Gastrocnemius medialis (tissue), 4 donors: ENCODE data around the gene GALNT9. TPM values are rescaled to one million over a fixed set of nuclear protein-coding genes. Genes with fewer than 3 reads are reported as not detected.

ENCODE experiments used
- ATAC-seq, 2 donors: fragments of 150-250 bp; one replicate each; pipeline ENCODE4 v1.9.1; 2016
- DNase-seq, 2 donors: peaks; one replicate each; pipeline ENCODE4 v3.0.0-alpha.2; 2019
- H3K27ac ChIP-seq, 4 donors: fragments of 200-600 bp; sonication (generic); 1 replicate in 1 of 4; 2 replicates in 3 of 4; pipeline ENCODE4 v1.5.1; 2016 to 2018; ENCODE audit warnings: mild to moderate bottlenecking in 2 of 4, moderate library complexity in 1 of 4
- H3K27me3 ChIP-seq, 3 donors: fragments of 200-600 bp; sonication (generic) in 2 of 3; 1 replicate in 1 of 3; 2 replicates in 2 of 3; pipeline versions ENCODE4 v1.5.1 to v1.6.0; 2016 to 2019; ENCODE audit warnings: mild to moderate bottlenecking in 1 of 3, moderate library complexity in 1 of 3
- H3K36me3 ChIP-seq, 2 donors: fragments of 200-600 bp; sonication (generic) in 1 of 2; one replicate each; pipeline ENCODE4 v1.5.1; 2017 to 2018
- H3K4me1 ChIP-seq, 2 donors: fragments of 200-600 bp; sonication (generic) in 1 of 2; one replicate each; pipeline ENCODE4 v1.5.1; 2016 to 2017; ENCODE audit warnings: mild to moderate bottlenecking in 2 of 2
- H3K4me3 ChIP-seq, 4 donors: fragments of 200-600 bp; sonication (generic) in 3 of 4; 1 replicate in 1 of 4; 2 replicates in 3 of 4; pipeline ENCODE4 v1.5.1; 2016 to 2019; ENCODE audit warnings: mild to moderate bottlenecking in 2 of 4
- H3K9me3 ChIP-seq, 3 donors: fragments of 200-600 bp; sonication (generic) in 2 of 3; 1 replicate in 1 of 3; 2 replicates in 2 of 3; pipeline ENCODE4 v1.5.1; 2016 to 2019
- POLR2A ChIP-seq, 2 donors: fragments of 450-650 bp; IDR thresholded peaks; one replicate each; pipeline ENCODE4 v1.6.1; 2017; ENCODE audit warnings: antibody characterized with exemption in 2 of 2, mild to moderate bottlenecking in 2 of 2, moderate library complexity in 2 of 2
- in situ Hi-C, 4 donors: fragments of 200-750 bp; cut with MboI; loops; one replicate each; pipeline versions ENCODE4 v1.15.0 to v1.8.0; 2017; ENCODE audit warnings: low sequenced_read_pairs in 4 of 4
- intact Hi-C: fragments of 100-400 bp; cut with DNase I; formaldehyde crosslinking; loops from one replicate; pipeline ENCODE4 v1.15.1; 2023; ENCODE audit warnings: low total_unique reads
- total RNA-seq, 4 donors: library from RNA; depleted of rRNA; stranded (reverse); fragments of >200 nt; gene quantifications; one replicate each; pipeline versions ENCODE4 v1.1.0 to v1.2.3, GENCODE V29; 2016
- TF ChIP-seq, protein P1 (sequence below), 5 experiments: fragments of 450-650 bp in 3 of 5; fragments of 200-600 bp in 2 of 5; sonication (generic) in 2 of 5; IDR thresholded peaks in 4 of 5; conservative IDR thresholded peaks in 1 of 5; 1 replicate in 4 of 5; 2 replicates in 1 of 5; pipeline ENCODE4 v1.5.1; 2016 to 2019; ENCODE audit warnings: antibody characterized with exemption in 5 of 5, mild to moderate bottlenecking in 3 of 5, moderate library complexity in 3 of 5

The GALNT9 gene
- total RNA-seq, 4 donors from 2014 or later: not detected

- in situ Hi-C loops (no loop called here), intact Hi-C loops (no loop called here)
- no peaks in the 10 kb centered on the region for H3K4me1 ChIP-seq
Measured at GRCh38 chr12:132366341-132366861, 37.0 kb upstream of the GALNT9 start.

GRCh38 chr12:132365226-132365625 lies 35.8 kb upstream of the GALNT9 start:
- Histone ChIP-seq H3K27ac (no peak overlapping the region), H3K36me3 (no peaks in the 10 kb centered on the region), H3K4me1 (no peaks in the 10 kb centered on the region), H3K9me3 (no peaks in the 10 kb centered on the region), H3K27me3 (peaks cover 17 to 24% (median 20%) of the 10 kb centered on the region in 3 donors), H3K4me3 (no peak overlapping the region)
- DNase-seq (no peak), ATAC-seq (no peak)
- intact Hi-C loops (no loop called here), in situ Hi-C loops (no loop called here)
- no peak for TF ChIP-seq POLR2A (IDR thresholded peaks at IDR 0.05)
- TF ChIP-seq, protein P1, sequence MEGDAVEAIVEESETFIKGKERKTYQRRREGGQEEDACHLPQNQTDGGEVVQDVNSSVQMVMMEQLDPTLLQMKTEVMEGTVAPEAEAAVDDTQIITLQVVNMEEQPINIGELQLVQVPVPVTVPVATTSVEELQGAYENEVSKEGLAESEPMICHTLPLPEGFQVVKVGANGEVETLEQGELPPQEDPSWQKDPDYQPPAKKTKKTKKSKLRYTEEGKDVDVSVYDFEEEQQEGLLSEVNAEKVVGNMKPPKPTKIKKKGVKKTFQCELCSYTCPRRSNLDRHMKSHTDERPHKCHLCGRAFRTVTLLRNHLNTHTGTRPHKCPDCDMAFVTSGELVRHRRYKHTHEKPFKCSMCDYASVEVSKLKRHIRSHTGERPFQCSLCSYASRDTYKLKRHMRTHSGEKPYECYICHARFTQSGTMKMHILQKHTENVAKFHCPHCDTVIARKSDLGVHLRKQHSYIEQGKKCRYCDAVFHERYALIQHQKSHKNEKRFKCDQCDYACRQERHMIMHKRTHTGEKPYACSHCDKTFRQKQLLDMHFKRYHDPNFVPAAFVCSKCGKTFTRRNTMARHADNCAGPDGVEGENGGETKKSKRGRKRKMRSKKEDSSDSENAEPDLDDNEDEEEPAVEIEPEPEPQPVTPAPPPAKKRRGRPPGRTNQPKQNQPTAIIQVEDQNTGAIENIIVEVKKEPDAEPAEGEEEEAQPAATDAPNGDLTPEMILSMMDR (IDR thresholded peaks at IDR 0.05 in 4 of 5, conservative IDR thresholded peaks at IDR 0.05 in 1 of 5): no peak

More at GRCh38 chr12:132366341-132366861, 37.0 kb upstream of the GALNT9 start:
- ATAC-seq (no peak), DNase-seq (no peak)
- TF ChIP-seq POLR2A (IDR thresholded peaks at IDR 0.05): no peak
- TF ChIP-seq, protein P1 (IDR thresholded peaks at IDR 0.05 in 4 of 5, conservative IDR thresholded peaks at IDR 0.05 in 1 of 5): no peak
- no peaks in the 10 kb centered on the region for H3K36me3 ChIP-seq
- H3K4me3 ChIP-seq: no peak overlapping the region
- H3K27ac ChIP-seq: no peak overlapping the region
- peaks cover 22 to 30% (median 30%) of the 10 kb centered on the region in 3 donors for H3K27me3 ChIP-seq
- no peaks in the 10 kb centered on the region for H3K9me3 ChIP-seq

GRCh38 chr12:132364348-132364902 lies 35.0 kb upstream of the GALNT9 start:
- in situ Hi-C loops: no loop called here
- TF ChIP-seq POLR2A (IDR thresholded peaks at IDR 0.05): no peak
- TF ChIP-seq, protein P1 (IDR thresholded peaks at IDR 0.05 in 4 of 5, conservative IDR thresholded peaks at IDR 0.05 in 1 of 5): no peak

GRCh38 chr12:132363661-132364347 lies 34.4 kb upstream of the GALNT9 start:
- Histone ChIP-seq H3K9me3 (no peaks in the 10 kb centered on the region), H3K27me3 (peaks cover 5 to 17% (median 11%) of the 10 kb centered on the region in 3 donors), H3K4me3 (no peak overlapping the region), H3K36me3 (no peaks in the 10 kb centered on the region), H3K4me1 (no peaks in the 10 kb centered on the region), H3K27ac (no peak overlapping the region)
- in situ Hi-C loops: no loop called here
- DNase-seq (no peak), ATAC-seq (no peak)
- TF ChIP-seq POLR2A (IDR thresholded peaks at IDR 0.05): no peak
- TF ChIP-seq, protein P1 (IDR thresholded peaks at IDR 0.05 in 4 of 5, conservative IDR thresholded peaks at IDR 0.05 in 1 of 5): no peak
- intact Hi-C loops: no loop called here

More at GRCh38 chr12:132364348-132364902, 35.0 kb upstream of the GALNT9 start:
- H3K4me1 ChIP-seq: no peaks in the 10 kb centered on the region
- H3K4me3 ChIP-seq: no peak overlapping the region
- intact Hi-C loops: no loop called here
- peaks cover 12 to 17% (median 17%) of the 10 kb centered on the region in 3 donors for H3K27me3 ChIP-seq
- ATAC-seq (no peak), DNase-seq (no peak)
- H3K27ac ChIP-seq: no peak overlapping the region
- H3K36me3 ChIP-seq: no peaks in the 10 kb centered on the region
- H3K9me3 ChIP-seq: no peaks in the 10 kb centered on the region
